K562 (cell line): Measurements from ENCODE around the gene NDUFV3. TPM values are rescaled to one million over a fixed set of nuclear protein-coding genes. Genes with fewer than 3 reads are reported as not detected.

Experiments
- CHD2 ChIP-seq: IDR thresholded peaks from 2 replicates; pipeline ENCODE4 v1.6.1; 2011; ENCODE audit warnings: low read depth, low read length
- HCFC1 ChIP-seq: IDR thresholded peaks from 2 replicates; pipeline ENCODE4 v1.6.1; 2012; ENCODE audit warnings: low read depth, low read length, improper control_type of control experiment
- MGA ChIP-seq: fragments of 450-650 bp; IDR thresholded peaks from 2 replicates; pipeline ENCODE4 v1.6.1; 2016; ENCODE audit warnings: mild to moderate bottlenecking, moderate library complexity
- MLLT1 ChIP-seq, 2 experiments: fragments of 450-650 bp; IDR thresholded peaks; 2 replicates each; pipeline ENCODE4 v1.6.1; 2016
- NCOA2 ChIP-seq, 2 experiments: fragments of 450-650 bp; IDR thresholded peaks; 2 replicates each; pipeline ENCODE4 v1.6.1; 2018; ENCODE audit warnings: mild to moderate bottlenecking in 2 of 2, moderate library complexity in 1 of 2; ENCODE audit not compliant: partially characterized antibody in 2 of 2
- OTX1 ChIP-seq: fragments of 450-650 bp; formaldehyde crosslinking; IDR thresholded peaks from 2 replicates; pipeline ENCODE4 v1.4.0; 2022; ENCODE audit warnings: mild to moderate bottlenecking
- PML ChIP-seq: IDR thresholded peaks from 2 replicates; pipeline ENCODE4 v1.6.1; 2012; ENCODE audit warnings: low read length, inconsistent platforms
- SREBF2 ChIP-seq: sonication (generic); formaldehyde crosslinking; IDR thresholded peaks from 2 replicates; pipeline ENCODE4 v1.4.0; 2020; ENCODE audit warnings: mild to moderate bottlenecking, missing genetic modification reagents
- TSHZ1 ChIP-seq: fragments of 250-450 bp; sonication (Bioruptor Pico); IDR thresholded peaks from 2 replicates; pipeline ENCODE4 v1.4.0; 2020; ENCODE audit warnings: mild to moderate bottlenecking, moderate library complexity
- XRCC4 ChIP-seq: IDR thresholded peaks from one replicate; pipeline ENCODE4 v1.6.1; 2011; ENCODE audit not compliant: insufficient read depth, insufficient read length; ENCODE audit errors: extremely low read depth
- ZNF41 ChIP-seq: fragments of 250-450 bp; sonication (Bioruptor Pico); conservative IDR thresholded peaks from 2 replicates; pipeline ENCODE4 v1.4.0; 2020; ENCODE audit warnings: mild to moderate bottlenecking
- polyA plus RNA-seq, 8 experiments: library from polyadenylated mRNA; depleted of rRNA in 4 of 8; stranded (reverse) in 5 of 8; unstranded in 3 of 8; fragments of >200 nt; fragmentation: Nextera tagmentation in 2 of 8; fragmentation: Illumina TruSeq in 1 of 8; extraction: Ambion mirVana in 2 of 8; extraction: Trizol in 1 of 8; gene quantifications; 2 replicates each; pipeline versions ENCODE4 v1.2.1 to v1.2.3, GENCODE V29; 2011 to 2014; ENCODE audit warnings: inconsistent platforms in 1 of 8, missing spikeins in 1 of 8
- total RNA-seq, 7 experiments: library from RNA; depleted of rRNA in 6 of 7; stranded (reverse); fragments of >200 nt in 6 of 7; fragmentation: Illumina TruSeq in 2 of 7; extraction: Trizol in 2 of 7; gene quantifications; 2 replicates each; pipeline versions ENCODE4 v1.2.1 to v1.2.3, GENCODE V29; 2011 to 2021; ENCODE audit warnings: low replicate concordance in 1 of 7

Gene NDUFV3
- total and polyA plus RNA-seq, 9 of the 15 experiments (the other 6 are each of a cell fraction or from before 2014, with no cell fraction given): 19.1 to 87.8 (median 74.3) TPM

GRCh38 chr21:42861848-42862400 lies 31.2 kb upstream of the NDUFV3 start (continued):
- no peak for TF ChIP-seq MGA
- TF ChIP-seq ZNF41 (CRISPR knock-in tag): no peak
- no peak for TF ChIP-seq CHD2
- TF ChIP-seq OTX1 (CRISPR knock-in tag): no peak
- TF ChIP-seq SREBF2 (CRISPR knock-in tag): no peak
- no peak for TF ChIP-seq TSHZ1 (CRISPR knock-in tag)
- TF ChIP-seq PML: no peak
- TF ChIP-seq NCOA2 (IDR thresholded peaks at IDR 0.05; ENCODE audit: partially characterized antibody in 2 of 2): no peak
- no peak for TF ChIP-seq HCFC1
- no peak for TF ChIP-seq XRCC4
- TF ChIP-seq MLLT1 (IDR thresholded peaks at IDR 0.05): no peak
